ENCODE measurements around the gene TBCE. TPM values are rescaled to one million over a fixed set of nuclear protein-coding genes. Genes with fewer than 3 reads are reported as not detected.

The TBCE gene
- total and polyA plus RNA-seq, 9 of the 15 experiments (the other 6 are each of a cell fraction or from before 2014, with no cell fraction given) = 52.6 to 92.1 (median 82.1) TPM

DNA sequence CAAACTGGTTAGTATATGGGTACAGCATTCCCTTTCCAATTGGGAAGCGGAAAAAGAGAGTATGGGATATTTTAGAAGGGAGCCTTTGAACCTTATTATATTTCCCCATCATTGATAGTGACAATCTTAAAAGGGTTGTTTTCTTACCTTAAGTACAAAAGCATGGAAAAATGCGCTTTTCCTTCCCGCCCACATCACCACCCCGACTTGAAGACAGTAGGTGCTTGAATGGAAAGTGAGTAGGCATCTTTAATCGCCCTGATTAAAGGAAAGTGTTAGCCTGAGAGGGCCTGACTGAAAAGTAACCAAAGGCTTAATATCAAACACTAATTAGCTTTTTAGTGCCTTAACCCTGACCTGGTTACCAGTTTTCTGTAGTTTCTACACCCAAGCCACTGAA, 23.5 kb upstream of the TBCE start (continued):
- TF ChIP-seq, protein P1, sequence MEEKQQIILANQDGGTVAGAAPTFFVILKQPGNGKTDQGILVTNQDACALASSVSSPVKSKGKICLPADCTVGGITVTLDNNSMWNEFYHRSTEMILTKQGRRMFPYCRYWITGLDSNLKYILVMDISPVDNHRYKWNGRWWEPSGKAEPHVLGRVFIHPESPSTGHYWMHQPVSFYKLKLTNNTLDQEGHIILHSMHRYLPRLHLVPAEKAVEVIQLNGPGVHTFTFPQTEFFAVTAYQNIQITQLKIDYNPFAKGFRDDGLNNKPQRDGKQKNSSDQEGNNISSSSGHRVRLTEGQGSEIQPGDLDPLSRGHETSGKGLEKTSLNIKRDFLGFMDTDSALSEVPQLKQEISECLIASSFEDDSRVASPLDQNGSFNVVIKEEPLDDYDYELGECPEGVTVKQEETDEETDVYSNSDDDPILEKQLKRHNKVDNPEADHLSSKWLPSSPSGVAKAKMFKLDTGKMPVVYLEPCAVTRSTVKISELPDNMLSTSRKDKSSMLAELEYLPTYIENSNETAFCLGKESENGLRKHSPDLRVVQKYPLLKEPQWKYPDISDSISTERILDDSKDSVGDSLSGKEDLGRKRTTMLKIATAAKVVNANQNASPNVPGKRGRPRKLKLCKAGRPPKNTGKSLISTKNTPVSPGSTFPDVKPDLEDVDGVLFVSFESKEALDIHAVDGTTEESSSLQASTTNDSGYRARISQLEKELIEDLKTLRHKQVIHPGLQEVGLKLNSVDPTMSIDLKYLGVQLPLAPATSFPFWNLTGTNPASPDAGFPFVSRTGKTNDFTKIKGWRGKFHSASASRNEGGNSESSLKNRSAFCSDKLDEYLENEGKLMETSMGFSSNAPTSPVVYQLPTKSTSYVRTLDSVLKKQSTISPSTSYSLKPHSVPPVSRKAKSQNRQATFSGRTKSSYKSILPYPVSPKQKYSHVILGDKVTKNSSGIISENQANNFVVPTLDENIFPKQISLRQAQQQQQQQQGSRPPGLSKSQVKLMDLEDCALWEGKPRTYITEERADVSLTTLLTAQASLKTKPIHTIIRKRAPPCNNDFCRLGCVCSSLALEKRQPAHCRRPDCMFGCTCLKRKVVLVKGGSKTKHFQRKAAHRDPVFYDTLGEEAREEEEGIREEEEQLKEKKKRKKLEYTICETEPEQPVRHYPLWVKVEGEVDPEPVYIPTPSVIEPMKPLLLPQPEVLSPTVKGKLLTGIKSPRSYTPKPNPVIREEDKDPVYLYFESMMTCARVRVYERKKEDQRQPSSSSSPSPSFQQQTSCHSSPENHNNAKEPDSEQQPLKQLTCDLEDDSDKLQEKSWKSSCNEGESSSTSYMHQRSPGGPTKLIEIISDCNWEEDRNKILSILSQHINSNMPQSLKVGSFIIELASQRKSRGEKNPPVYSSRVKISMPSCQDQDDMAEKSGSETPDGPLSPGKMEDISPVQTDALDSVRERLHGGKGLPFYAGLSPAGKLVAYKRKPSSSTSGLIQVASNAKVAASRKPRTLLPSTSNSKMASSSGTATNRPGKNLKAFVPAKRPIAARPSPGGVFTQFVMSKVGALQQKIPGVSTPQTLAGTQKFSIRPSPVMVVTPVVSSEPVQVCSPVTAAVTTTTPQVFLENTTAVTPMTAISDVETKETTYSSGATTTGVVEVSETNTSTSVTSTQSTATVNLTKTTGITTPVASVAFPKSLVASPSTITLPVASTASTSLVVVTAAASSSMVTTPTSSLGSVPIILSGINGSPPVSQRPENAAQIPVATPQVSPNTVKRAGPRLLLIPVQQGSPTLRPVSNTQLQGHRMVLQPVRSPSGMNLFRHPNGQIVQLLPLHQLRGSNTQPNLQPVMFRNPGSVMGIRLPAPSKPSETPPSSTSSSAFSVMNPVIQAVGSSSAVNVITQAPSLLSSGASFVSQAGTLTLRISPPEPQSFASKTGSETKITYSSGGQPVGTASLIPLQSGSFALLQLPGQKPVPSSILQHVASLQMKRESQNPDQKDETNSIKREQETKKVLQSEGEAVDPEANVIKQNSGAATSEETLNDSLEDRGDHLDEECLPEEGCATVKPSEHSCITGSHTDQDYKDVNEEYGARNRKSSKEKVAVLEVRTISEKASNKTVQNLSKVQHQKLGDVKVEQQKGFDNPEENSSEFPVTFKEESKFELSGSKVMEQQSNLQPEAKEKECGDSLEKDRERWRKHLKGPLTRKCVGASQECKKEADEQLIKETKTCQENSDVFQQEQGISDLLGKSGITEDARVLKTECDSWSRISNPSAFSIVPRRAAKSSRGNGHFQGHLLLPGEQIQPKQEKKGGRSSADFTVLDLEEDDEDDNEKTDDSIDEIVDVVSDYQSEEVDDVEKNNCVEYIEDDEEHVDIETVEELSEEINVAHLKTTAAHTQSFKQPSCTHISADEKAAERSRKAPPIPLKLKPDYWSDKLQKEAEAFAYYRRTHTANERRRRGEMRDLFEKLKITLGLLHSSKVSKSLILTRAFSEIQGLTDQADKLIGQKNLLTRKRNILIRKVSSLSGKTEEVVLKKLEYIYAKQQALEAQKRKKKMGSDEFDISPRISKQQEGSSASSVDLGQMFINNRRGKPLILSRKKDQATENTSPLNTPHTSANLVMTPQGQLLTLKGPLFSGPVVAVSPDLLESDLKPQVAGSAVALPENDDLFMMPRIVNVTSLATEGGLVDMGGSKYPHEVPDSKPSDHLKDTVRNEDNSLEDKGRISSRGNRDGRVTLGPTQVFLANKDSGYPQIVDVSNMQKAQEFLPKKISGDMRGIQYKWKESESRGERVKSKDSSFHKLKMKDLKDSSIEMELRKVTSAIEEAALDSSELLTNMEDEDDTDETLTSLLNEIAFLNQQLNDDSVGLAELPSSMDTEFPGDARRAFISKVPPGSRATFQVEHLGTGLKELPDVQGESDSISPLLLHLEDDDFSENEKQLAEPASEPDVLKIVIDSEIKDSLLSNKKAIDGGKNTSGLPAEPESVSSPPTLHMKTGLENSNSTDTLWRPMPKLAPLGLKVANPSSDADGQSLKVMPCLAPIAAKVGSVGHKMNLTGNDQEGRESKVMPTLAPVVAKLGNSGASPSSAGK (IDR thresholded peaks at IDR 0.05) = no peak
- TF ChIP-seq ZNF274 (IDR thresholded peaks at IDR 0.05; ENCODE audit: borderline replicate concordance, low read depth, low read length) (no peak), SMAD3 (CRISPR knock-in tag; conservative IDR thresholded peaks at IDR 0.05) (no peak)
- TF ChIP-seq, protein P2, sequence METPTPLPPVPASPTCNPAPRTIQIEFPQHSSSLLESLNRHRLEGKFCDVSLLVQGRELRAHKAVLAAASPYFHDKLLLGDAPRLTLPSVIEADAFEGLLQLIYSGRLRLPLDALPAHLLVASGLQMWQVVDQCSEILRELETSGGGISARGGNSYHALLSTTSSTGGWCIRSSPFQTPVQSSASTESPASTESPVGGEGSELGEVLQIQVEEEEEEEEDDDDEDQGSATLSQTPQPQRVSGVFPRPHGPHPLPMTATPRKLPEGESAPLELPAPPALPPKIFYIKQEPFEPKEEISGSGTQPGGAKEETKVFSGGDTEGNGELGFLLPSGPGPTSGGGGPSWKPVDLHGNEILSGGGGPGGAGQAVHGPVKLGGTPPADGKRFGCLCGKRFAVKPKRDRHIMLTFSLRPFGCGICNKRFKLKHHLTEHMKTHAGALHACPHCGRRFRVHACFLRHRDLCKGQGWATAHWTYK (CRISPR knock-in tag; IDR thresholded peaks at IDR 0.05) = no peak
